Measurements from ENCODE around the gene SPAG7.

SPAG7 gene

DNA sequence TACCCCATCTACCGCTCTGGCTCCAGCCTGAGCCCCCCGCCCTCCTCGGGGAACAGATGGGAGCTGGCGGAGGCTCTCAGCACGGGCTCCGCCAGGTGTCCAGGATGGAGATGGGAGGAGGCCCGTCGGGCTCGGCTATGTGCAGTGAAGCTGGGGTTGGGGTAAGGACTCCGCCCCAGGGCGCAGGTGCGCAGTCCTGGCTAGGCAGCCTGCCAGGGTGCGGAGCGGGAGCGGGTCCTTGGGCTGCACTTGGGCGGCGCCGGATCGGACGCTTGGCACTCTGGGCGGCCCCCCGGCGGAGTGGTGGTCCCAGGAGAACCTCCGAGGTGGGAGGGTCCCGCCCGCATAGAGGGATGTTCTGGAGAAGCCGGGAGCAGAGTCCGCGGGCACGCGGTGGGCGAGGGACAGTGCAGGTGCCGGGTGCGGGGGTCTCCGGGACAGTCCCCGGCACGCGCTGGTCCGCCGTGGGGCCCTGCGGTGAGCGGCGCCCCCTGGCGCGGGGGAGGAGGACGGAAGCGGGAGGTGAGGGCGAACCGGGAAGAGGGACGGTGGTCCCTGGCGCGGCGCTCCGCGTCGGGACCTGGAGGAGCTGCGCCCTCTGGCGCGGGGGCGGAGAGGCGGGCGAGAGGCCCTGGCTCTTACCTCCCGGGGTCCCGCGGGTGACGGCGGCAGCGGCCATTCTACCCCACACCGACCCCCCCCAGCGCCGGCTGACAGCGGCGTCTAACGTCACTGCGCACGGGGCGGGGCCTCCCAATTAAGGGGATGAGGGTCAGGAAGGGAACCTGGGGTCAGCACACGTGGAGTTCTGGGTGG, 19.5 kb upstream of the SPAG7 start, which contains the start of gene CAMTA2:
Gene CAMTA2 (minus strand): TSS at position 725 of the 816 bp plus-strand sequence. CDS start 1,453 bp downstream, outside the sequence.
- H3K79me2 ChIP-seq = peaks cover 2% of the 10 kb centered on the region
- TF ChIP-seq, protein P1, sequence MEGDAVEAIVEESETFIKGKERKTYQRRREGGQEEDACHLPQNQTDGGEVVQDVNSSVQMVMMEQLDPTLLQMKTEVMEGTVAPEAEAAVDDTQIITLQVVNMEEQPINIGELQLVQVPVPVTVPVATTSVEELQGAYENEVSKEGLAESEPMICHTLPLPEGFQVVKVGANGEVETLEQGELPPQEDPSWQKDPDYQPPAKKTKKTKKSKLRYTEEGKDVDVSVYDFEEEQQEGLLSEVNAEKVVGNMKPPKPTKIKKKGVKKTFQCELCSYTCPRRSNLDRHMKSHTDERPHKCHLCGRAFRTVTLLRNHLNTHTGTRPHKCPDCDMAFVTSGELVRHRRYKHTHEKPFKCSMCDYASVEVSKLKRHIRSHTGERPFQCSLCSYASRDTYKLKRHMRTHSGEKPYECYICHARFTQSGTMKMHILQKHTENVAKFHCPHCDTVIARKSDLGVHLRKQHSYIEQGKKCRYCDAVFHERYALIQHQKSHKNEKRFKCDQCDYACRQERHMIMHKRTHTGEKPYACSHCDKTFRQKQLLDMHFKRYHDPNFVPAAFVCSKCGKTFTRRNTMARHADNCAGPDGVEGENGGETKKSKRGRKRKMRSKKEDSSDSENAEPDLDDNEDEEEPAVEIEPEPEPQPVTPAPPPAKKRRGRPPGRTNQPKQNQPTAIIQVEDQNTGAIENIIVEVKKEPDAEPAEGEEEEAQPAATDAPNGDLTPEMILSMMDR (IDR thresholded peaks at IDR 0.05) = peak; percentile 87
- peaks cover 9% of the 10 kb centered on the region for H3K4me1 ChIP-seq
- H3K4me2 ChIP-seq (ENCODE audit: low read length) = peak within 1 kb of the TSS; percentile 90
- no peaks in the 10 kb centered on the region for H3K9me3 ChIP-seq (ENCODE audit: control insufficient read depth, low read length)
- H3K36me3 ChIP-seq (ENCODE audit: control insufficient read depth, insufficient read depth, low read length) = no peaks in the 10 kb centered on the region
- peak within 1 kb of the TSS; percentile 74 for H3K9ac ChIP-seq
- H2AFZ ChIP-seq = peak within 1 kb of the TSS; percentile 81
- no peaks in the 10 kb centered on the region for H3K27me3 ChIP-seq (ENCODE audit: control insufficient read depth, insufficient read depth, low read length)
- H3K4me3 ChIP-seq (ENCODE audit: low read depth, low read length) = peak within 1 kb of the TSS; percentile 87
- H3K27ac ChIP-seq = peak within 1 kb of the TSS; percentile 76

DNA sequence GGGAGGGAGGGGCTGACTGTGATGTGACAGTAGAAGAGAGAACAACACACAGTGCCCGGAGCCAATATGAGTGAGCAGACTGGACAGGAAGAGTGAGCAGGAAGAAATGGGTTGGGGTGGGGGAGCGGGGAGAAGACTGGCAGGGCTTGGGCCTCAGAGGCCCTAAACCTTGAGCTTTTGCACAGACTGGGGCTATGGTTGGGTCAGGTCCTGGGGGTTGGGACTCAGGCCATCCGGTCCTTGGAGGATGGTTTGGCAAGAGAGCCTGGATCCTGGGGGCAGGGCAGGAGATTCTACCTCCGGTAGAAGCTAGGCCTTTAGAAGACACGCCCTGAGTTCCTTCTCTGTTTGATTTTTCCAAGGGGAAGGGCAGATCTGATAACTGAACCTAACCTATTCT, 18.8 kb upstream of the SPAG7 start:
- Histone ChIP-seq H3K4me2 (ENCODE audit: low read length) (peak overlapping the region; percentile 90), H3K9ac (no peak overlapping the region), H3K27me3 (ENCODE audit: control insufficient read depth, insufficient read depth, low read length) (no peaks in the 10 kb centered on the region), H3K4me3 (ENCODE audit: low read depth, low read length) (peak overlapping the region; percentile 87), H3K27ac (peak overlapping the region; percentile 76), H3K4me1 (peaks cover 9% of the 10 kb centered on the region), H3K9me3 (ENCODE audit: control insufficient read depth, low read length) (no peaks in the 10 kb centered on the region), H2AFZ (peak overlapping the region; percentile 81), H3K79me2 (peaks cover 2% of the 10 kb centered on the region), H3K36me3 (ENCODE audit: control insufficient read depth, insufficient read depth, low read length) (no peaks in the 10 kb centered on the region)
- TF ChIP-seq, protein P1 (IDR thresholded peaks at IDR 0.05) = no peak

DNA sequence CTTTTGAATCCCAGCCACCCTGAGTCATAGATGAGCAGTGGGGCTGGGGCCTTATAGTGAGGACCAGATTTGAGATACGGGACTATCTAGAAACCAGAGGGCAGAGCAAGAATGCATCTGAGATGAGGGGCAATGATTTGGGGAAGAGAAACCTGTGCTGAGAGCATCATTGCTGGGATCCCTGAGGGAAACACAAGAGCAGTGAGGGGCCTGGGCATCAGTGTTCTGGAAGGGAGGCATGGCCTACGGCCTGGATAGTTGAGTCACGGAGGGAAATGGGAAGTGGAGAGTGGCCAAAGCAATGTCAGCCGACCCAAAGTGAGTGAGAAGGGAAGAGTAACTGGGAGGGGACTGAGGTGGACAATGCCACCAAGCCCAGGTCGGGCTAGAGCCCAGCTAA, 14.7 kb upstream of the SPAG7 start:
- Histone ChIP-seq H3K4me3 (ENCODE audit: low read depth, low read length) (no peak overlapping the region), H3K4me2 (ENCODE audit: low read length) (no peak overlapping the region), H3K79me2 (peaks cover 10% of the 10 kb centered on the region), H3K27ac (no peak overlapping the region), H3K9me3 (ENCODE audit: control insufficient read depth, low read length) (no peaks in the 10 kb centered on the region), H3K9ac (no peak overlapping the region), H3K4me1 (peaks cover 6% of the 10 kb centered on the region), H3K27me3 (ENCODE audit: control insufficient read depth, insufficient read depth, low read length) (no peaks in the 10 kb centered on the region), H2AFZ (no peak overlapping the region), H3K36me3 (ENCODE audit: control insufficient read depth, insufficient read depth, low read length) (no peaks in the 10 kb centered on the region)
- TF ChIP-seq, protein P1 (IDR thresholded peaks at IDR 0.05) = no peak

DNA sequence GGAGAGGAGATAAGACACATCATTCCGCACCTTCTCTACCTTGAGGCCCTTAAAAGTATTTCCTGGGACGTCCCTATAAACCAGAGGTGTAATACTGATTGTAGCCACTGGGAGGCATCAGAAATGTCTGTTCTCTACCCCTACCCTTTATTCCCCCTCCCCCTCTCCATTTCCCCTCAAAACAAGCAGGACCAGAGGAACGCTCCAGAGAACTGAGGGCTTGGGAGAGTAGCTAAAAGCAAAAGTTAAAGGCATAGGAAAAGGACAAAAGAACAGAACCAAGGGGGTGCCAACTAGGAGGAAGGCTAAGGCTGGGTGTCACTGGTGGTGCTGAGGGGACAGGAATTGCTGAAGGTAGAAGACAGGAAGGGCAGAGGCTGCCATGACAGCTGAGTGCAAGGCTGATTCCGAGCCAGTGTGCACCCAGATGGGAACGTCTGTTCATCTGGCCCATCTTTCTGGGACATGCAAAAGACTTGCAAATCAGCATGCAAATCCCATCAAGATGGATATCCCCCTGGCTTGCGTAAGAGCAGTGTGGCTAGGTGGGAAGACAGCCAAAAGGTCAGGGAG, 13.1 kb upstream of the SPAG7 start:
- no peaks in the 10 kb centered on the region for H3K36me3 ChIP-seq (ENCODE audit: control insufficient read depth, insufficient read depth, low read length)
- TF ChIP-seq, protein P1 (IDR thresholded peaks at IDR 0.05) = peak; percentile 75

More for the DNA sequence above, 13.1 kb upstream of the SPAG7 start:
- Histone ChIP-seq H3K4me1 (no peaks in the 10 kb centered on the region), H3K4me2 (ENCODE audit: low read length) (no peak overlapping the region), H3K4me3 (ENCODE audit: low read depth, low read length) (no peak overlapping the region), H2AFZ (no peak overlapping the region), H3K27me3 (ENCODE audit: control insufficient read depth, insufficient read depth, low read length) (no peaks in the 10 kb centered on the region), H3K79me2 (peaks cover 8% of the 10 kb centered on the region), H3K9ac (no peak overlapping the region), H3K9me3 (ENCODE audit: control insufficient read depth, low read length) (no peaks in the 10 kb centered on the region), H3K27ac (no peak overlapping the region)

All from parathyroid adenoma (tissue), 2 donors.